Activated gamma-delta T cell (primary cell): Measurements from ENCODE around the gene PPP2R3C.
"Not testable (repeated sequence)": the region's sequence is repeated elsewhere in the genome, so short reads cannot be mapped to it uniquely, and the experiment has no call there.

ENCODE experiments used
- DNase-seq: peaks from one replicate; lab custom pipeline; 2025; lab: John Stamatoyannopoulos, UW
- total RNA-seq, 2 donors: gene quantifications; one replicate each; lab custom pipeline; 2026; lab: John Stamatoyannopoulos, UW

Gene PPP2R3C
- 55.2 to 60.8 reads per million in 2 donors for total RNA-seq

GRCh38 chr14:35121887-35122695 lies at the start of gene PPP2R3C, which contains the start of gene PRORP:
TSS of gene PPP2R3C (minus strand) at chr14:35121990. CDS start at chr14:35121959, 31 bp downstream.
TSS of gene PRORP (plus strand) at chr14:35122552. CDS start at chr14:35123246, 694 bp downstream.
- DNase-seq = peak; percentile 66

- no peak for DNase-seq
Measured at GRCh38 chr14:35167496-35167895, 45.7 kb upstream of the PPP2R3C start.

- DNase-seq = no peak
Measured at GRCh38 chr14:35164849-35165248, 43.1 kb upstream of the PPP2R3C start.

- DNase-seq = no peak
Measured at GRCh38 chr14:35163384-35163783, 41.6 kb upstream of the PPP2R3C start.

GRCh38 chr14:35161231-35161630 lies 39.4 kb upstream of the PPP2R3C start:
- DNase-seq = no peak

- no peak for DNase-seq
Measured at GRCh38 chr14:35159742-35160409, 38.1 kb upstream of the PPP2R3C start.

GRCh38 chr14:35158951-35159653 lies 37.3 kb upstream of the PPP2R3C start:
- no peak for DNase-seq

- no peak for DNase-seq
Measured at GRCh38 chr14:35158491-35158890, 36.7 kb upstream of the PPP2R3C start.

- no peak for DNase-seq
Measured at GRCh38 chr14:35155962-35156361, 34.2 kb upstream of the PPP2R3C start.

GRCh38 chr14:35154016-35154415 lies 32.2 kb upstream of the PPP2R3C start:
- DNase-seq = no peak

GRCh38 chr14:35152531-35152930 lies 30.7 kb upstream of the PPP2R3C start:
- not testable (repeated sequence) for DNase-seq

GRCh38 chr14:35149239-35149638 lies 27.4 kb upstream of the PPP2R3C start:
- DNase-seq = no peak

- DNase-seq = no peak
Measured at GRCh38 chr14:35147711-35148110, 25.9 kb upstream of the PPP2R3C start.

GRCh38 chr14:35147186-35147585 lies 25.4 kb upstream of the PPP2R3C start:
- DNase-seq = no peak

GRCh38 chr14:35146711-35147149 lies 24.9 kb upstream of the PPP2R3C start:
- no peak for DNase-seq

- no peak for DNase-seq
Measured at GRCh38 chr14:35144029-35144428, 22.2 kb upstream of the PPP2R3C start.

- DNase-seq = no peak
Measured at GRCh38 chr14:35140718-35141581, 19.2 kb upstream of the PPP2R3C start.

GRCh38 chr14:35138585-35138984 lies 16.8 kb upstream of the PPP2R3C start:
- DNase-seq = no peak

- no peak for DNase-seq
Measured at GRCh38 chr14:35134329-35135123, 12.7 kb upstream of the PPP2R3C start.

GRCh38 chr14:35133542-35134328 lies 11.9 kb upstream of the PPP2R3C start:
- DNase-seq = no peak
